ENCODE measurements around the gene CD5L. TPM values are rescaled to one million over a fixed set of nuclear protein-coding genes. Genes with fewer than 3 reads are reported as not detected.

CD5L gene
- total RNA-seq, 6 experiments from 2014 or later = 0.92 to 53.9 (median 10.2) TPM

DNA sequence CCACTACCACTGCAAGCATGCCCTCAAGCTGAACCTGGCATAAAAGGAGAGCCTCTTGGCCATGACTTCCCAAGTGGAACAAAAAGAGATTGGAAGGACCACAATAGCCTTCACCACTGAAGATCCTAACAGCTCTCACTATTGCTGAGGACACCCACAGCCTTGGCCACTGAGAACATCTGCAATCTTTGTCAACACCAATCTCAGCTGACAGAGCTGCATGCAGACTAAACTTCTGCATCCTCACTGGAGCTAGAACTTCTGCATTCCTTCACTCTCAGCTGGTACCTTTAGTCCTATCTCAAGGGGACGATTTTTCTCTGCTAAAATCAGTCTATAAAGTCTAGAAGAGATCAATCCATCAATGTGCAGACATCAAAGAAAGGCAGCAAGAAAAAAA is 56.4 kb downstream of the CD5L start:
- intact Hi-C loops (cut with DNase I) = no loop called here
- Histone ChIP-seq H3K4me1 (no peaks in the 10 kb centered on the region), H3K4me3 (no peak overlapping the region), H3K27ac (no peak overlapping the region), H3K9me3 (no peaks in the 10 kb centered on the region), H3K27me3 (no peaks in the 10 kb centered on the region), H3K36me3 (no peaks in the 10 kb centered on the region)
- WGBS (ENCODE audit: insufficient coverage, low coverage, low lambda C conversion rate, missing lambda C conversion rate) = 5% methylated on average over 1 of the region's 1 CpG
- TF ChIP-seq, protein P1, sequence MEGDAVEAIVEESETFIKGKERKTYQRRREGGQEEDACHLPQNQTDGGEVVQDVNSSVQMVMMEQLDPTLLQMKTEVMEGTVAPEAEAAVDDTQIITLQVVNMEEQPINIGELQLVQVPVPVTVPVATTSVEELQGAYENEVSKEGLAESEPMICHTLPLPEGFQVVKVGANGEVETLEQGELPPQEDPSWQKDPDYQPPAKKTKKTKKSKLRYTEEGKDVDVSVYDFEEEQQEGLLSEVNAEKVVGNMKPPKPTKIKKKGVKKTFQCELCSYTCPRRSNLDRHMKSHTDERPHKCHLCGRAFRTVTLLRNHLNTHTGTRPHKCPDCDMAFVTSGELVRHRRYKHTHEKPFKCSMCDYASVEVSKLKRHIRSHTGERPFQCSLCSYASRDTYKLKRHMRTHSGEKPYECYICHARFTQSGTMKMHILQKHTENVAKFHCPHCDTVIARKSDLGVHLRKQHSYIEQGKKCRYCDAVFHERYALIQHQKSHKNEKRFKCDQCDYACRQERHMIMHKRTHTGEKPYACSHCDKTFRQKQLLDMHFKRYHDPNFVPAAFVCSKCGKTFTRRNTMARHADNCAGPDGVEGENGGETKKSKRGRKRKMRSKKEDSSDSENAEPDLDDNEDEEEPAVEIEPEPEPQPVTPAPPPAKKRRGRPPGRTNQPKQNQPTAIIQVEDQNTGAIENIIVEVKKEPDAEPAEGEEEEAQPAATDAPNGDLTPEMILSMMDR (IDR thresholded peaks at IDR 0.05) = no peak
- TF ChIP-seq POLR2A (IDR thresholded peaks at IDR 0.05) = no peak
- DNase-seq (no peak), ATAC-seq (no peak)

DNA sequence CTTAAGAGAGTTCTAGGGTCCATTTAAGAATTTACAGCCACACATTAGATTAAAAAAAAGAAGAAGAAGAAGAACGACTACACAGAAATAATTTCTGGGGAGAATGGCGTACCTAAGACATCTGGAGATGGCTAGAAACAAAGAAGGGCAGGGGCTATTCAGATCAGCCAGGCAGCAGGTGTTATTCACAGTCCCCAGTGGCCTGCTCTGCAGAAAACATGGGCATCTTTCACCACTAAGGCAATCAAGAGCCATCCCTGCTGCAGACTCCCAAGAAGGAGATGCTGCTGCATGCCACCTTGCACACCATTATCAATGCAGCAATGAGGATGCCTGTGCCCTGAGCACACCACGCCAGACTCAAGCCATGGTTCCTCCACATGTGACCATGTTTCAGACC is 56.8 kb downstream of the CD5L start:
- Histone ChIP-seq H3K27me3 (no peaks in the 10 kb centered on the region), H3K4me1 (no peaks in the 10 kb centered on the region), H3K36me3 (no peaks in the 10 kb centered on the region), H3K27ac (no peak overlapping the region), H3K9me3 (no peaks in the 10 kb centered on the region), H3K4me3 (no peak overlapping the region)
- DNase-seq = no peak
- no peak for ATAC-seq
- TF ChIP-seq, protein P1 (IDR thresholded peaks at IDR 0.05) = no peak
- TF ChIP-seq POLR2A (IDR thresholded peaks at IDR 0.05) = no peak
- intact Hi-C loops (cut with DNase I) = no loop called here
- 48% methylated on average over 2 of the region's 3 CpGs for WGBS (ENCODE audit: insufficient coverage, low coverage, low lambda C conversion rate, missing lambda C conversion rate)

DNA sequence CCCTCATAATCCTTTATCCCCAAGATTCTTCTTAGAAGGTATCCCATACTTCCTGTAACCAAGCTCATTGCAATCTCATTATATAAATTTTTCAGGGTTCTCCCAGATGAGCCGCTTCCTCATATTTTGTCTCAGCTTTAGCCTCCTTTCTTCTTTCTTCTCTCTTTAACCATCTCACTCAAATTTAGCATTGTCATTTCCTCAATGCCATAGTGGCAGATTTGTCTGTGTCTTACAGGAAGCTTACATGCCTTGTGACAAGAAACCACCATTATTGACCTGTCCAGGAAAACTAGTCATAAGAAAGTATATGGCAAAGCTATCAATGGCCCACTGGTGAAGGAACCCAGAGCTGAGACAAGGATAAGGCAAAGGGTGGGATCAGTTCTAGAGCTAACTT is 58.7 kb downstream of the CD5L start:
- DNase-seq = no peak
- no peak for ATAC-seq
- intact Hi-C loops (cut with DNase I) = no loop called here
- H3K4me3 ChIP-seq = no peak overlapping the region
- no peaks in the 10 kb centered on the region for H3K9me3 ChIP-seq
- 58% methylated on average over 1 of the region's 1 CpG for WGBS (ENCODE audit: insufficient coverage, low coverage, low lambda C conversion rate, missing lambda C conversion rate)
- H3K27ac ChIP-seq = no peak overlapping the region
- H3K27me3 ChIP-seq = no peaks in the 10 kb centered on the region
- no peak for TF ChIP-seq POLR2A (IDR thresholded peaks at IDR 0.05)
- TF ChIP-seq, protein P1 (IDR thresholded peaks at IDR 0.05) = no peak
- H3K4me1 ChIP-seq = no peaks in the 10 kb centered on the region
- H3K36me3 ChIP-seq = no peaks in the 10 kb centered on the region

DNA sequence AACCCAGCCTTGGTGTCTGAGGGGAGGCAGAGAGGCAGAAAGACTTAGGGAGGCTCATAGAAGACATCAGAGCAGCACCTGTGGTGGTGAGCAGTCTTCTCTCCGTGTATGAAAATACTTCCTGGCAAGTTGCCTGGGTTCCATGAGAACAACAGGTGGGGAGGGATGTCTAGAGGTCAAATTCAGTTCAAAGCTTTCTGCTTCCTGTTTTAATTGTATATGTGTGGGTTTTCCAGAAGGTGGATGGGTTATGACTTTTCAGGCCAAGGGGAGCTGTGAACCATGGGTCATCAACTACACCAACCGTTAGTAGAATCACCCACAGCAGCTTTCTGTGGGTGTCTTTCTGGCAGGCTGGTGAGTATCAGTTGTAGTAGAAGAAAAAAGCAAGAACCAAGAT is 60.6 kb downstream of the CD5L start:
- Histone ChIP-seq H3K4me1 (no peaks in the 10 kb centered on the region), H3K36me3 (no peaks in the 10 kb centered on the region), H3K27ac (no peak overlapping the region), H3K4me3 (no peak overlapping the region), H3K27me3 (no peaks in the 10 kb centered on the region), H3K9me3 (no peaks in the 10 kb centered on the region)
- ATAC-seq (no peak), DNase-seq (no peak)
- 30% methylated on average over 2 of the region's 2 CpGs for WGBS (ENCODE audit: insufficient coverage, low coverage, low lambda C conversion rate, missing lambda C conversion rate)
- TF ChIP-seq POLR2A (IDR thresholded peaks at IDR 0.05) = no peak
- TF ChIP-seq, protein P1 (IDR thresholded peaks at IDR 0.05) = no peak
- intact Hi-C loops (cut with DNase I) = no loop called here

Small RNA genes within 50 kb of the gene (small RNA-seq; reads per million reads assigned to genes)
- gene MRPS21P2 = 0 reads per million in 2 experiments

Other genes starting within 250 kb of the CD5L start
- gene FCRL4, start 243.7 kb downstream of the CD5L start, total RNA-seq = not detected
- gene FCRL3, start 141.0 kb downstream of the CD5L start, total RNA-seq = under 1 TPM; 0.12 to 0.60 (median 0.20) TPM
- gene FCRL2, start 64.7 kb downstream of the CD5L start, total RNA-seq = under 1 TPM in 4 of 6 experiments, not detected in 2; 0.06 to 0.12 (median 0.08) TPM
- under 1 TPM in 2 of 6 experiments, not detected in 4; 0.12 to 0.24 TPM for gene FCRL1, start 21.7 kb downstream of the CD5L start, total RNA-seq
- 1 to 10 TPM; 1.1 to 4.9 (median 2.9) TPM for gene KIRREL1, start 151.8 kb upstream of the CD5L start, total RNA-seq

Data from right lobe of liver (tissue), 6 donors.